ENCODE results near the gene SAMD4A.

Gene SAMD4A

DNA sequence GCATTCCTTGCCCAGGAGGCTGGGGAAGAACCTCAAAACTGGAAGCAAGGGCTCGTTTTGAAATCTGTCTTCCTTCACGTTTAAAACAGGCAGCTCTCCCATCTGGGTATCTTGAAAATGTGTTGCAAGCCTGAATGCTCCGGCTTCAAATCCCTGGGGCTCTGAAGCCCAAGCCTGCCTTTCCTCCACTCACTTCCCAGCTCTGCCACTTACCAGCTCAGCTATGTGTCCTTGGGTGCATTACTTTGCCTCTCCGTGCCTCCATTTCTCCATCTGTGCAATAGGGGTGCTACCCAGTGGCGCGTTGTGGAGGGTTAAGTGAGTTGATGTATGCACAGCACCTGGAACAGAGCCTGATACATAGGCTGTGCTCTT lies 238.1 kb downstream of the SAMD4A start:
- Histone ChIP-seq H3K4me3 (no peak overlapping the region), H3K4me1 (peaks cover 4% of the 10 kb centered on the region; the same call in 1 of the 2 replicates), H3K27me3 (ENCODE audit: low read depth) (0 out of 2 replicates have a peak, but pooled peaks cover 3% of the 10 kb centered on the region), H3K36me3 (replicated peaks) (no peaks in the 10 kb centered on the region), H3K9me3 (no peaks in the 10 kb centered on the region)
- in situ Hi-C loops (cut with MboI; ENCODE audit: low sequenced_read_pairs) = no loop called here
- DNase-seq (ENCODE audit: low spot score in 2 of 2) = no peak

DNA sequence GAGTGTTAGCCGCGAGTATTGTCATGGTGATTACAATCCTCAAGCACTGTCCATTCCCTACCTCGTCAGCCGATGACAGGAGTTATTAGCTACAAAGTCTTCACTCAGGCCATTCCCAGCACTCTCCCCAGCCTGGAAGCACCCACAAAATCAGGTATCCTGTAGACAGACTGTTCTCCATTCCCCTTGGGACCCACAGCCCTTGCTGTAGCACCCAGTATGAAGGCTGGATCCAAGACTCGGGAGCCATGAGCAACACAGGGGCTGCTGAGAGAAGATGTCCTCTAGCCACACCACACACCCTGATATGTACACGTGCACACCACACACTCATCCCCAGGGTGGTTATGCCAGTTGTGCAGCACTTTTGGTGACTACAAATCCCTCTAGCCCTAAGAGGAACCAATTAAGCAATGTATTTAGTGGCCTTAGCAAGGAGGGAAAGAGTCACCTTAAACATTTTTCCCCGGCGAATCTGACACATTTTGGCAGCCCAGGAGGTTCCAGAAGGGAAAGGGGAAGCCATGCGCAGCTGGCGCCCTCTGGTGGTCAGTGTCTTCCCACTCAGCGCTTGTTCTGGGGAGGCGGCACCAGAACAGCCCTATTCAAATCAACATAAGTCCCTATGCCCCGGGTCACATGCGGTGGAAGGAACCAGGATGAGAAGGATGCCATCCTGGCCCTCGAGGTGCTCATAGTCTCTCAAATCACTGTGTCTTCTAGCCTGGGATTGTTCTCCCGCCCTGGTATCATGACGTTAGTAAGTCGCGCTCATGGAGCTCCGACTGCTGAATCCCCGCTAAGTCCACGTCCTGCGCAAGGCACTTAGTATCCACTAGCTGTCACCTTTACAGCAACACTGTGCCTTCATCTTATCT lies 238.8 kb downstream of the SAMD4A start:
- Histone ChIP-seq H3K4me3 (no peak overlapping the region), H3K4me1 (peaks cover 4% of the 10 kb centered on the region; the same call in 1 of the 2 replicates), H3K36me3 (replicated peaks) (no peaks in the 10 kb centered on the region), H3K27me3 (ENCODE audit: low read depth) (no peaks in the 10 kb centered on the region), H3K9me3 (no peaks in the 10 kb centered on the region)
- peak; percentile 72 to 92 for DNase-seq (ENCODE audit: low spot score in 2 of 2)
- in situ Hi-C loops (cut with MboI; ENCODE audit: low sequenced_read_pairs) = no loop called here

DNA sequence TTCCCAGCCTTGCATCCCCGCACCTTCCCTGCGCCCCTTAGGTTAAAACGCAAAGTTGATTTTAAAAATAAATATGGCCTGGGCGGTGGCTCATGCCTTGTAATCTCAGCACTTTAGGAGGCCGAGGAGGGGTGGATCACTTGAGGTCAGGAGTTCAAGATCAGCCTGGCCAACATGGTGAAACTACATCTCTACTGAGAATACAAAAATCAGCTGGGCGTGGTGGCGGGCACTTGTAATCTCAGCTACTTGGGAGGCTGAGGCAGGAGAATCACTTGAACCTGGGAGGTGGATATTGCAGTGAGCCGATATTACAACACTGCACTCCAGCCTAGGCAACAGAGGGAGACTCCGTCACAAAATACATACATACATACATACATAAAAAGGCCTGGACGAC lies 239.7 kb downstream of the SAMD4A start:
- Histone ChIP-seq H3K36me3 (replicated peaks) (no peaks in the 10 kb centered on the region), H3K4me1 (peaks cover 4% of the 10 kb centered on the region; the same call in 1 of the 2 replicates), H3K27me3 (ENCODE audit: low read depth) (no peaks in the 10 kb centered on the region), H3K9me3 (no peaks in the 10 kb centered on the region), H3K4me3 (no peak overlapping the region)
- in situ Hi-C loops (cut with MboI; ENCODE audit: low sequenced_read_pairs) = no loop called here
- no peak for DNase-seq (ENCODE audit: low spot score in 2 of 2)

DNA sequence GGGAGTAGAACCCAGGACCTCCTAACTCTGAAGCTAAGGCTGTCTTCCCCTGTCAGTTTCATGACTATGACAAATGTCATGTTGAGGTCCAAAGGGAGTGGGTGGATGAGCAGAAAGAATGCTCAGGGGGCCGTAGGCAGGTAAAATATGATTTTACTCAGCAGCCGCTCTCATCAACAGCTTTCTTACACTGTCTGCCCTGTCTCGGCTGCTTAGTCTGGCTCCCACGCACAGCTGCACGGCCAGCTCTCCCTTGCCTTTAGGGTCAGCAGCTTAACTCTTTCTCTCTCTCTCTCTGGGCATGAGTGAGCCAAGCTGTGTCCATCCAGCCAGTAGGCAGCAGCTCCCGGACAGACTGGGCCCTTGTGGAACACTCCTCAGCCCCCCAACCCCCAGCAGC lies 240.5 kb downstream of the SAMD4A start:
- no peaks in the 10 kb centered on the region for H3K36me3 ChIP-seq (replicated peaks)
- no peaks in the 10 kb centered on the region for H3K27me3 ChIP-seq (ENCODE audit: low read depth)
- H3K4me3 ChIP-seq = no peak overlapping the region
- in situ Hi-C loops (cut with MboI; ENCODE audit: low sequenced_read_pairs) = no loop called here
- H3K4me1 ChIP-seq = peaks cover 4% of the 10 kb centered on the region; the same call in 1 of the 2 replicates
- no peak for DNase-seq (ENCODE audit: low spot score in 2 of 2)
- H3K9me3 ChIP-seq = no peaks in the 10 kb centered on the region

DNA sequence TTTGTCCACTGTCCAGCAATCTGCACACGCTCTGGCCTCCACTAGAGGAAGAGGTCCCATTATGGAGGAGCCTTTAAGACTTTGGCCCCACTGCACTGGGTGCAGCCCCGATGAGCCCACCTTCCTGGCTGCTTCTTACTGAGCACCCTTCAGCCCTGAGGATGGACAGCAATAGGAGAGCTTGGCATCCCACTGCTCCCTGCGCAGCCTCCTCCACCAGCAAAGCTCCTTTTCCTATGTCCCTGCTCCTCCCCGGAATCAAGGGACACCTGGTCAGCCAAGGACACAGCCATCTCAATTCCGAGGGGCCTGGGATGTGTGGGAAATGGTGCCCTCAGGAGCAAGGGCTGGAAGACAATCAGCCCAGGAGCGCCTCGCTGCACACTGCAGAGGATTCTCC lies 241.0 kb downstream of the SAMD4A start:
- H3K4me1 ChIP-seq = peaks cover 4% of the 10 kb centered on the region; the same call in 1 of the 2 replicates
- no peak overlapping the region for H3K4me3 ChIP-seq
- no peak for DNase-seq (ENCODE audit: low spot score in 2 of 2)
- H3K27me3 ChIP-seq (ENCODE audit: low read depth) = no peaks in the 10 kb centered on the region
- no peaks in the 10 kb centered on the region for H3K36me3 ChIP-seq (replicated peaks)
- in situ Hi-C loops (cut with MboI; ENCODE audit: low sequenced_read_pairs) = no loop called here
- no peaks in the 10 kb centered on the region for H3K9me3 ChIP-seq

DNA sequence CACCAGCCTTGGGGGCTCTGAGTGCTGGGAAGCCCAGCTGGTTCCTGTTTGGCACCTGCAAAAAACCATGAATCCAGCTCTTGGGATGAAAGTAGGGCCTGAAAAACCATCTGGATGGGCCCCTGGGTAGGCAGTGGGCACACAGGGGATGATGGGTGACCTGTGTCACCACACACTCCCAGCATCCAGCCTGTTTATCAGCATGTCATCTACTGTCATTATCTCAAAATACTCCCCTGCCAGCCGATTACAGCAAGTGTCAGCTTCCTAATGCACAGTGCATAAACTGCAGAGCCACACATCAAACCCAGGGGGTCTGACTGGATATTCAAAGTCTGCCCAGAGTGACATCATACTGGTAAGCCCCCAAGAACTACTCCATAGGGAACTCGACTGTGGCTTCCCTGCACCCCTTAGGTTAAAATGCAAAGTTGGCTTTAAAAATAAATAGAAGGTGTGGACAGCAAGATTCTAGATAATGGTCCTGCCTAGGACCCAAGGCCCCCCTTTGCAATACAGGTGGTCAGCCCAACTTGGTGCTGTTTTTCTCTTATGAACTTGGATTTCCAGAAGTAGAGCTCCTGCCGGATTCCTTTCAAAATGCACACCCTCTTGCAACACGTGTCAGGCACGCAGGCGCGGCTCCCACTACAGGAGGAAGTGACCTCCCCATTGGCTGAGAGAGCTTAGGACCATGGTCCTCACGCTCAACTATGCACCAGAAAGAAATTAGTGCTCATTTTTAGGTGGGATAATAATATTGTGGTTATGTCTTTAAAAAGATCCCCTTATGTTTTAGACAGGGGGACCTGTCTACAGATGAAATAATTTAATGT lies 241.6 kb downstream of the SAMD4A start:
- no peak for DNase-seq (ENCODE audit: low spot score in 2 of 2)
- no peaks in the 10 kb centered on the region for H3K36me3 ChIP-seq (replicated peaks)
- H3K4me1 ChIP-seq = peaks cover 4% of the 10 kb centered on the region; the same call in 1 of the 2 replicates
- no peaks in the 10 kb centered on the region for H3K9me3 ChIP-seq
- in situ Hi-C loops (cut with MboI; ENCODE audit: low sequenced_read_pairs) = no loop called here
- no peaks in the 10 kb centered on the region for H3K27me3 ChIP-seq (ENCODE audit: low read depth)
- no peak overlapping the region for H3K4me3 ChIP-seq

DNA sequence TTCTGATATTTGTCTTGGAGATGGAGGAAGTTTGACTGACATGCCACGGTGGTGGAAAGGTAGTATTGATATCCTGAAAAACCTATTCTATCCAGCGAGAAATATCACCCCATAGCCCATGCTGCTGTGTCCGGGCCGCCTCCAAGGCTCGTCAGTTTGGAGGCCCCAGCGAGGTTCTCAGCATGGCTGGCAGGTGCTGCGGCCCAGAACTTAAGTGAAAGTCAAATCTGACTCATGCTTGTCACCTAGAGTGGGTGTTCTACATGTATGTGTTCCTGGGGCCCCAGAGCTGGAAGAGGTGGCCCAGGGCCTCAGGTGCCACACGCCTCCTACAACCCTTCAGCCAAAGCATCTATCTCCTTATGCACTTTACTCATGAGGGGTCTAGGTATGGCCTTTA lies 242.8 kb downstream of the SAMD4A start:
- in situ Hi-C loops (cut with MboI; ENCODE audit: low sequenced_read_pairs) = no loop called here
- H3K27me3 ChIP-seq (ENCODE audit: low read depth) = no peaks in the 10 kb centered on the region
- no peaks in the 10 kb centered on the region for H3K36me3 ChIP-seq (replicated peaks)
- no peaks in the 10 kb centered on the region for H3K9me3 ChIP-seq
- DNase-seq (ENCODE audit: low spot score in 2 of 2) = no peak
- peaks cover 4% of the 10 kb centered on the region; the same call in 1 of the 2 replicates for H3K4me1 ChIP-seq
- H3K4me3 ChIP-seq = no peak overlapping the region

DNA sequence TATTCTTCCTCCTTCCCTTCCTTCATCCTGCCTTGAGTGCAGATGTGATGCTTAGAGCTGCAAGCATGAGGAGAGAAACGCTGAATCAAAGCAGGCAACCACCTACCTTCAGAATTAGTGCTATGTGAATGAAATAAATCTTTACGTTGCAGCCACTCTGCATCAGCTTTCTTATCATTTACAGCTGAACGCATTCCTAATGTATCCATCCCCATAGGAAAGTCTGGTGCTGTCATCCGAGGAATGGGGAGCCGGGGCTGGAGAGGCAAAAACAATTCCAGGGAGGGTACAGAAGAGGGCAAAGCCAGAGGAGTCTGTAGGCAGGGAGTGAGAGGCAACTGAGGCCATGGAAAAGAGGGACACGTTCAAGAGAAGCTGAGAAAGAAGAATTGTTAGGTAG lies 245.7 kb downstream of the SAMD4A start:
- no peaks in the 10 kb centered on the region for H3K9me3 ChIP-seq
- no peak for DNase-seq (ENCODE audit: low spot score in 2 of 2)
- H3K36me3 ChIP-seq (replicated peaks) = no peaks in the 10 kb centered on the region
- H3K4me3 ChIP-seq = no peak overlapping the region
- no peaks in the 10 kb centered on the region for H3K4me1 ChIP-seq
- H3K27me3 ChIP-seq (ENCODE audit: low read depth) = no peaks in the 10 kb centered on the region
- in situ Hi-C loops (cut with MboI; ENCODE audit: low sequenced_read_pairs) = no loop called here

DNA sequence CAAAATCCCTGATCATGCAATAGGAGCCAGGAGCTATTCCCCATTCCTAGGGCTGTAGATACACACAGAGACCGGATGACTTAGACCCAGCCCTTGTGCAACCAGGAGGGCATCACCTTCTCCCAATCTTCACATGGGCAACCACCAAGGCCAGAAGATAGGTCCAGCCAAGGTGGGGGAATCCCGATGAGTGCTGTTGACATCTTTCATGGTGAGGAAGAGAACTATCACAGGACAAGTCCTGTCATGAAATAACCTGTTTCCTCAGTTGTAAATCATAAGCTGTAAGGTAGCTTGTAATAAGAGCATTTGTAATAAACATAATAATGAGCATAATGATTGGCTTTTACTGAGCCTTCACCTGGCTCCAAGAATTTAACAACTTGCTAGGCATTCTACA lies 246.2 kb downstream of the SAMD4A start:
- no peak for DNase-seq (ENCODE audit: low spot score in 2 of 2)
- no peaks in the 10 kb centered on the region for H3K36me3 ChIP-seq (replicated peaks)
- no peaks in the 10 kb centered on the region for H3K9me3 ChIP-seq
- no peak overlapping the region for H3K4me3 ChIP-seq
- in situ Hi-C loops (cut with MboI; ENCODE audit: low sequenced_read_pairs) = no loop called here
- H3K4me1 ChIP-seq = no peaks in the 10 kb centered on the region
- H3K27me3 ChIP-seq (ENCODE audit: low read depth) = no peaks in the 10 kb centered on the region

DNA sequence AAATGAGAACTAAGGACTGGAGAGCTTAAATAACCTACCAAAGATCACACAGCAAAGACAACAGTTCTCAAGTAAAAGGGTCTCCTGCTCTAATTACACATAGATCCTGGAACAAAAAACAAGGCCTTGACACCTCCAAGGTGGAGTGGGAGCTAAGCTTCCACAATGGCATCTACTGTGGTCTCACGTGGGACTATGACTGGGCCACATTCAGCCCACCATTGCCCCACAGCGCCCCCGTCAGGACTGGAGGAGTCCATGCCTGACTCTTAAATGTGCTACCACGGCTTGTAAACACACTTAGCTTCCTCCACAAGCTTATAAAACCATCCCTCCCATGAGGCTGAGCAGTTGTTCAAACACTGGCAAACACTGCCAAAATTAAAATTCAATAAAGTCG lies 247.1 kb downstream of the SAMD4A start:
- DNase-seq (ENCODE audit: low spot score in 2 of 2) = peak in 1 of 2 experiments; percentile 74
- in situ Hi-C loops (cut with MboI; ENCODE audit: low sequenced_read_pairs) = no loop called here
- H3K36me3 ChIP-seq (replicated peaks) = no peaks in the 10 kb centered on the region
- no peaks in the 10 kb centered on the region for H3K4me1 ChIP-seq
- H3K9me3 ChIP-seq = no peaks in the 10 kb centered on the region
- H3K27me3 ChIP-seq (ENCODE audit: low read depth) = no peaks in the 10 kb centered on the region
- no peak overlapping the region for H3K4me3 ChIP-seq

DNA sequence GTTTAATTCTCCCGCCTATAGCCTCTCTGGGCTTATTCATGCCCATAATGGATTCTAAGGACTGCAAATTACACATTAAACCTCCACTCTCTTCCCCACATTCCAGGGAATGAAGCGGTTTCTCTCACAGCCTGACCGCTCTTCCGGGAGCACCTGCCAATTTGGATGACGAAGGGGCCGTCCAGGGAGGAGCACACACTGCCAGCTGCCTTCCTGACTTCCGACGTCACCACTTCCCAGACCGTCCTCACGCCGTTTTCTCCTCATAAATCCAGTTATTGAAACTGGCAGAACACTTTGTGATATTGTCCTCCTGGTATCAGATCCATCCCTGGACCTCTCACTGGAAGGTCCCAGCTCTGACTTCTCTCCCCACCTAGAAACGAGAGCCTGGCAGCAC lies 248.1 kb downstream of the SAMD4A start:
- H3K36me3 ChIP-seq (replicated peaks) = no peaks in the 10 kb centered on the region
- 0 out of 2 replicates have a peak, but pooled peaks cover 3% of the 10 kb centered on the region for H3K27me3 ChIP-seq (ENCODE audit: low read depth)
- H3K9me3 ChIP-seq = no peaks in the 10 kb centered on the region
- H3K4me1 ChIP-seq = no peaks in the 10 kb centered on the region
- in situ Hi-C loops (cut with MboI; ENCODE audit: low sequenced_read_pairs) = no loop called here
- no peak overlapping the region for H3K4me3 ChIP-seq
- DNase-seq (ENCODE audit: low spot score in 2 of 2) = no peak

DNA sequence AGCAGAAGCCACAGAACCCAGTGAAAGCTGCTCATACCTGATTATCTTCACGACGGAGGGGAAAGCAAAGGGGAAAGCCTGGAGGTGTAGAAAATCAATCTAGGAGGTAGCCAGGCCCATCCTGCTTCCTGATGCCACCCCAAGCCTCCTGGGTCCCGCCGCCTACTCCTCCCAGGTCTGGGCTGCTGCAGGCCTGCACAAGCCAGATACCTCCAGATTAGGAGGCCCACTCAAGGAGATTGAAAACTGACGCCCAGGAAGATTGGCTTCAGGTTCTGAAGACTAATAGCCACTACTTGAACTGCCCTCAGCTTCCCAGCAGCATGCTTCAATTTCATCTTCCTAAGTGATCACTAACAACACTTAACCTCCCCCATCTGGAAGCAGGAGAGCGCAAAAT lies 248.6 kb downstream of the SAMD4A start:
- no peak for DNase-seq (ENCODE audit: low spot score in 2 of 2)
- in situ Hi-C loops (cut with MboI; ENCODE audit: low sequenced_read_pairs) = no loop called here
- H3K9me3 ChIP-seq = no peaks in the 10 kb centered on the region
- H3K27me3 ChIP-seq (ENCODE audit: low read depth) = 0 out of 2 replicates have a peak, but pooled peaks cover 3% of the 10 kb centered on the region
- no peak overlapping the region for H3K4me3 ChIP-seq
- no peaks in the 10 kb centered on the region for H3K4me1 ChIP-seq
- no peaks in the 10 kb centered on the region for H3K36me3 ChIP-seq (replicated peaks)

DNA sequence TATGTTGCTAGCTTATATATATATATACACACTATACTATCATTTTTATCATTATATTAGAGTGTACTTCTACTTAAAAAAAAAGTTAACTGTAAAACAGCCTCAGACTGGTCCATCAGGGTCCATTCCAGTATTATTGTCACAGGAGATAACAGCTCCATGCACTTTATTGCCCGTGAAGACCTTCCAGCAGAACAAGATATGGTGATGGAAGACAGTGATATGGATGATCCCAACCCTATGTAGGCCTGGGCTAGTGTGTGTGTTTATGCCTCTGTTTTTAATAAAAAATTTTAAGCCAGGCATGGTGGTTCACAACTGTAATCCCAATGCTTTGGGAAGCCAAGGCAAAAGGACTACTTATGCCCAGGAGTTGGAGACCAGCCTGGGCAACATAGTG lies 249.5 kb downstream of the SAMD4A start:
- H3K27me3 ChIP-seq (ENCODE audit: low read depth) = 0 out of 2 replicates have a peak, but pooled peaks cover 3% of the 10 kb centered on the region
- no peak overlapping the region for H3K4me3 ChIP-seq
- DNase-seq (ENCODE audit: low spot score in 2 of 2) = no peak
- H3K9me3 ChIP-seq = no peaks in the 10 kb centered on the region
- no peaks in the 10 kb centered on the region for H3K36me3 ChIP-seq (replicated peaks)
- no peaks in the 10 kb centered on the region for H3K4me1 ChIP-seq
- in situ Hi-C loops (cut with MboI; ENCODE audit: low sequenced_read_pairs) = no loop called here

DNA sequence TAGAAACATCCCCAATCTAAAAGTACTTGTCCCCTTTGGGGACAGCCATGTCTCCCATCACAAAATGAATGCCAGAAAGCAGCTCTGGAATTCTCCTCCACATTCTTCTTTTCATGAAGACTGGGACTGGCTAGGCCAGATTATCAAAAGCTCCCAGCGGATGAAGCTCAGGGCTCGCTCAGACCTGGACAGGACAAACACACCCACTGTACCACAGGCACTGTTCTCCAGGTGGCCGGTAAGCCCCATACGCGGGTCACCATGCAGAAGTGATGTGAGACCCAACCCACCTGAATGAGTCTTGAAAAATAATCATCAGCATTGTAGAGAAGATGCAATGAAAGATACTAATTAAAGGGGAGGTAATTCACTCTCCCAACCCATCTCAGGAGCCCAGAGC lies 250.6 kb downstream of the SAMD4A start:
- 0 out of 2 replicates have a peak, but pooled peaks cover 3% of the 10 kb centered on the region for H3K27me3 ChIP-seq (ENCODE audit: low read depth)
- H3K4me1 ChIP-seq = no peaks in the 10 kb centered on the region
- no peaks in the 10 kb centered on the region for H3K9me3 ChIP-seq
- DNase-seq (ENCODE audit: low spot score in 2 of 2) = no peak
- H3K36me3 ChIP-seq (replicated peaks) = no peaks in the 10 kb centered on the region
- in situ Hi-C loops (cut with MboI; ENCODE audit: low sequenced_read_pairs) = no loop called here
- H3K4me3 ChIP-seq = no peak overlapping the region
